ENCODE measurements around the gene CRYGB. TPM values are rescaled to one million over a fixed set of nuclear protein-coding genes. Genes with fewer than 3 reads are reported as not detected.

Gene CRYGB
- total RNA-seq, 1 experiment from 2014 or later: not detected

GRCh38 chr2:208163489-208163888, 17.5 kb upstream of the CRYGB start, which contains the start of gene CRYGA:
CRYGA (minus strand) TSS chr2:208163589; CDS start chr2:208163556, 33 bp downstream.
- Histone ChIP-seq H3K9me3 (ENCODE audit: control insufficient read depth, low read depth, low read length) (no peaks in the 10 kb centered on the region), H4K8ac (replicated peaks; ENCODE audit: insufficient read length, low read depth, low read length) (no peak within 1 kb of the TSS), H2BK5ac (ENCODE audit: insufficient read length, low read length) (no peak within 1 kb of the TSS), H2BK12ac (ENCODE audit: insufficient read length, low read depth, low read length) (no peak within 1 kb of the TSS), H2AFZ (ENCODE audit: low read length) (no peak within 1 kb of the TSS), H3K9ac (ENCODE audit: extremely low read depth, insufficient read length, low read length) (no peak within 1 kb of the TSS), H2BK20ac (ENCODE audit: low read depth, low read length, poor library complexity, severe bottlenecking) (no peak within 1 kb of the TSS), H3K4me1 (ENCODE audit: insufficient read depth, low read length) (peaks cover 2% of the 10 kb centered on the region; the same call in 1 of the 2 replicates), H3K56ac (ENCODE audit: insufficient read length, low read depth, low read length) (no peak within 1 kb of the TSS), H3K23me2 (ENCODE audit: insufficient read length, low read depth, low read length, poor library complexity, severe bottlenecking) (no peaks in the 10 kb centered on the region), H3K4ac (ENCODE audit: low read depth, low read length) (no peak within 1 kb of the TSS), H3K27ac (ENCODE audit: insufficient read length, low read depth, low read length) (no peak within 1 kb of the TSS), H4K5ac (ENCODE audit: insufficient read length, low read depth, low read length) (no peak within 1 kb of the TSS), H3T11ph (ENCODE audit: low read length) (no peak within 1 kb of the TSS), H2BK120ac (ENCODE audit: low read depth, low read length, poor library complexity, severe bottlenecking) (no peak within 1 kb of the TSS), H3K23ac (ENCODE audit: insufficient read length, low read depth, low read length) (no peak within 1 kb of the TSS), H2AK5ac (ENCODE audit: insufficient read length, low read length) (no peak within 1 kb of the TSS), H3K14ac (ENCODE audit: insufficient read depth, low read length) (peak within 1 kb of the TSS; percentile 8; the same call in 1 of the 2 replicates), H3K27me3 (ENCODE audit: insufficient read depth, low read length) (no peaks in the 10 kb centered on the region), H3K79me2 (ENCODE audit: insufficient read depth, low read length) (no peaks in the 10 kb centered on the region), H2BK15ac (ENCODE audit: low read depth, low read length) (no peak within 1 kb of the TSS), H4K20me1 (ENCODE audit: control insufficient read depth, insufficient read depth, insufficient read length) (no peaks in the 10 kb centered on the region), H3K79me1 (ENCODE audit: insufficient read depth, low read depth, low read length, poor library complexity, severe bottlenecking) (no peaks in the 10 kb centered on the region), H4K91ac (ENCODE audit: insufficient read length, low read depth, low read length) (no peak within 1 kb of the TSS), H3K4me2 (ENCODE audit: insufficient read depth, insufficient read length, low read length) (no peak within 1 kb of the TSS), H3K18ac (ENCODE audit: insufficient read length, low read depth, low read length) (no peak within 1 kb of the TSS)
- no CpG with 5 or more reads among the region's 2 CpGs for WGBS (ENCODE audit: extremely low coverage, insufficient read length, low lambda C conversion rate)
- Mint-ChIP-seq H3K27ac (peak within 1 kb of the TSS in 1 of 3 experiments; percentile 70; a peak in 2 of 7 replicates), H3K27me3 (ENCODE audit: low read depth) (no peaks in the 10 kb centered on the region), H3K9me3 (no peaks in the 10 kb centered on the region; a peak in 1 of 5 replicates), H3K36me3 (ENCODE audit: insufficient read depth in 1 of 3, low read depth in 3 of 3) (no peaks in the 10 kb centered on the region), H3K4me3 (no peak within 1 kb of the TSS), H3K4me1 (peaks cover 10 to 15% of the 10 kb centered on the region in 2 experiments)
- DNase-seq: no peak
- TF ChIP-seq, protein P1, sequence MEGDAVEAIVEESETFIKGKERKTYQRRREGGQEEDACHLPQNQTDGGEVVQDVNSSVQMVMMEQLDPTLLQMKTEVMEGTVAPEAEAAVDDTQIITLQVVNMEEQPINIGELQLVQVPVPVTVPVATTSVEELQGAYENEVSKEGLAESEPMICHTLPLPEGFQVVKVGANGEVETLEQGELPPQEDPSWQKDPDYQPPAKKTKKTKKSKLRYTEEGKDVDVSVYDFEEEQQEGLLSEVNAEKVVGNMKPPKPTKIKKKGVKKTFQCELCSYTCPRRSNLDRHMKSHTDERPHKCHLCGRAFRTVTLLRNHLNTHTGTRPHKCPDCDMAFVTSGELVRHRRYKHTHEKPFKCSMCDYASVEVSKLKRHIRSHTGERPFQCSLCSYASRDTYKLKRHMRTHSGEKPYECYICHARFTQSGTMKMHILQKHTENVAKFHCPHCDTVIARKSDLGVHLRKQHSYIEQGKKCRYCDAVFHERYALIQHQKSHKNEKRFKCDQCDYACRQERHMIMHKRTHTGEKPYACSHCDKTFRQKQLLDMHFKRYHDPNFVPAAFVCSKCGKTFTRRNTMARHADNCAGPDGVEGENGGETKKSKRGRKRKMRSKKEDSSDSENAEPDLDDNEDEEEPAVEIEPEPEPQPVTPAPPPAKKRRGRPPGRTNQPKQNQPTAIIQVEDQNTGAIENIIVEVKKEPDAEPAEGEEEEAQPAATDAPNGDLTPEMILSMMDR (conservative IDR thresholded peaks at IDR 0.05): no peak

All from H9 (cell line).